Adrenal gland (tissue), 12 donors: ENCODE results near the gene ASB16. TPM values are rescaled to one million over a fixed set of nuclear protein-coding genes. Genes with fewer than 3 reads are reported as not detected.

ENCODE experiments used
- DNase-seq, 7 donors: peaks; one replicate each; pipeline ENCODE4 v3.0.0-alpha.2; 2019 to 2020
- H3K27ac ChIP-seq, 5 donors: fragments of 200-600 bp; sonication (generic) in 4 of 5; 1 replicate in 3 of 5; 2 replicates in 2 of 5; pipeline versions ENCODE4 v1.5.1 to v1.8.0; 2016 to 2020; ENCODE audit warnings: mild to moderate bottlenecking in 1 of 5
- H3K27me3 ChIP-seq: fragments of 200-600 bp; 2 replicates; pipeline ENCODE4 v1.8.0; 2021
- H3K36me3 ChIP-seq, 2 donors: fragments of 200-600 bp; replicated peaks in 1 of 2; 1 replicate in 1 of 2; 2 replicates in 1 of 2; pipeline versions ENCODE4 v1.5.1 to v1.8.0; 2018 to 2022
- H3K4me1 ChIP-seq, 2 donors: fragments of 200-600 bp; replicated peaks in 1 of 2; 1 replicate in 1 of 2; 2 replicates in 1 of 2; pipeline versions ENCODE4 v1.5.1 to v1.8.0; 2018 to 2021
- H3K4me3 ChIP-seq, 4 donors: fragments of 200-600 bp; sonication (generic) in 3 of 4; one replicate each; pipeline ENCODE4 v1.5.1; 2016 to 2018
- H3K9me3 ChIP-seq, 3 donors: fragments of 200-600 bp; sonication (generic) in 1 of 3; replicated peaks in 1 of 3; 1 replicate in 2 of 3; 2 replicates in 1 of 3; pipeline versions ENCODE4 v1.5.1 to v1.8.0; 2016 to 2021
- POLR2A ChIP-seq, 2 donors: fragments of 450-650 bp; IDR thresholded peaks; one replicate each; pipeline ENCODE4 v1.6.1; 2017; ENCODE audit warnings: antibody characterized with exemption in 2 of 2, mild to moderate bottlenecking in 2 of 2, moderate library complexity in 1 of 2
- WGBS, 4 donors: extraction: QIAGEN DNeasy Blood & Tissue Kit in 2 of 4; methylation state at CpG; one replicate each; pipeline versions ENCODE4 v1.1.5 to v1.1.7; 2013 to 2017; 5-methylcytosine and 5-hydroxymethylcytosine counted together
- intact Hi-C, 2 donors: fragments of 100-400 bp; cut with DNase I; formaldehyde crosslinking; loops; one replicate each; pipeline versions ENCODE4 v1.14.1 to v1.15.0; 2022 to 2023
- polyA plus RNA-seq, 3 donors: library from polyadenylated mRNA; stranded (reverse); fragments of 200-250 nt in 2 of 3; fragments of 350-450 nt in 1 of 3; fragmentation: Illumina TruSeq in 1 of 3; extraction: RNeasy Lipid Tissue Mini Kit (QIAGEN cat#74804) in 1 of 3; gene quantifications; one replicate each; pipeline ENCODE4 v1.2.3, GENCODE V29; 2013 to 2014
- total RNA-seq, 9 donors: library from RNA; depleted of rRNA in 4 of 9; stranded (reverse); fragments of >200 nt in 4 of 9; fragments of 120-200 nt in 1 of 9; fragmentation: NEBNext Ultra II Directional in 1 of 9; extraction: Animal tissue kit (Norgen Biotek cat#: 25700) in 1 of 9; gene quantifications; one replicate each; pipeline versions ENCODE4 v1.1.0 to v1.2.4, GENCODE V29; 2013 to 2023
- TF ChIP-seq, protein P1 (sequence below), 6 experiments: fragments of 450-650 bp in 4 of 6; fragments of 200-600 bp in 2 of 6; sonication (generic) in 1 of 6; IDR thresholded peaks; 1 replicate in 5 of 6; 2 replicates in 1 of 6; pipeline versions ENCODE4 v1.5.1 to v1.8.0; 2016 to 2021; ENCODE audit warnings: antibody characterized with exemption in 6 of 6, mild to moderate bottlenecking in 2 of 6, moderate library complexity in 1 of 6
- donor health status: healthy with polysubstance abuse.
- donor health status: Bipolar disorder and iron deficiency.
- donor health status: DM: yes; HTN: yes; CAD: no.
- donor health status: DM: no; HTN: no; CAD: no.
- donor health status: DM: no; HTN: no; CAD: no.
- donor health status: DM: yes; HTN: yes; CAD: no.

Gene ASB16
- total and polyA plus RNA-seq, 12 donors = 0.13 to 0.83 (median 0.39) TPM; not detected in 2

DNA sequence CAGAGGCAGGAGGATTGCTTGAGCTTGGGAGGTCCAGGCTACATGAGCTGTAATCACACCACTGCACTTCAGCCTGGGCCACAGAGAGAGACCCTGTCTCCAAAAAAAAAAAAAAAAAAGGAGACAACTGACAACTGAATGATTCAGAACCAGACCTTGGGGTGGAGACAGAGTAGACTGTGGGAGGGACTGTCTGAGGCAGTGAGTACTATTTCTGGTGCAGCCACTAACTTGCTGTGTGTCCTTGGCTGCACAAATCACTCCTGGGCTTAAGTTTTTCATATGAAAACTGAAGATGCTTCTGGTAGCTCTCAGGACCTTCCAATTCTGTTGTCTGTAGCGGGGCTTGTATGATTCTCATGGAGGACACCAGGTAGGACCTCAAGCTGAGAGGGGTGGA is 5.8 kb downstream of the ASB16 start:
- intact Hi-C loops = no loop called here
- TF ChIP-seq POLR2A (IDR thresholded peaks at IDR 0.05) = no peak
- TF ChIP-seq, protein P1, sequence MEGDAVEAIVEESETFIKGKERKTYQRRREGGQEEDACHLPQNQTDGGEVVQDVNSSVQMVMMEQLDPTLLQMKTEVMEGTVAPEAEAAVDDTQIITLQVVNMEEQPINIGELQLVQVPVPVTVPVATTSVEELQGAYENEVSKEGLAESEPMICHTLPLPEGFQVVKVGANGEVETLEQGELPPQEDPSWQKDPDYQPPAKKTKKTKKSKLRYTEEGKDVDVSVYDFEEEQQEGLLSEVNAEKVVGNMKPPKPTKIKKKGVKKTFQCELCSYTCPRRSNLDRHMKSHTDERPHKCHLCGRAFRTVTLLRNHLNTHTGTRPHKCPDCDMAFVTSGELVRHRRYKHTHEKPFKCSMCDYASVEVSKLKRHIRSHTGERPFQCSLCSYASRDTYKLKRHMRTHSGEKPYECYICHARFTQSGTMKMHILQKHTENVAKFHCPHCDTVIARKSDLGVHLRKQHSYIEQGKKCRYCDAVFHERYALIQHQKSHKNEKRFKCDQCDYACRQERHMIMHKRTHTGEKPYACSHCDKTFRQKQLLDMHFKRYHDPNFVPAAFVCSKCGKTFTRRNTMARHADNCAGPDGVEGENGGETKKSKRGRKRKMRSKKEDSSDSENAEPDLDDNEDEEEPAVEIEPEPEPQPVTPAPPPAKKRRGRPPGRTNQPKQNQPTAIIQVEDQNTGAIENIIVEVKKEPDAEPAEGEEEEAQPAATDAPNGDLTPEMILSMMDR (IDR thresholded peaks at IDR 0.05) = no peak
- Histone ChIP-seq H3K4me1 (peaks cover 0 to 8% of the 10 kb centered on the region in 2 donors), H3K4me3 (no peak overlapping the region), H3K9me3 (no peaks in the 10 kb centered on the region), H3K27me3 (no peaks in the 10 kb centered on the region), H3K36me3 (peaks cover 0 to 5% of the 10 kb centered on the region in 2 donors), H3K27ac (no peak overlapping the region)
- WGBS, 4 donors = 71 to 83% (median 78%) methylated on average over 1 of the region's 1 CpG
- no peak for DNase-seq

DNA sequence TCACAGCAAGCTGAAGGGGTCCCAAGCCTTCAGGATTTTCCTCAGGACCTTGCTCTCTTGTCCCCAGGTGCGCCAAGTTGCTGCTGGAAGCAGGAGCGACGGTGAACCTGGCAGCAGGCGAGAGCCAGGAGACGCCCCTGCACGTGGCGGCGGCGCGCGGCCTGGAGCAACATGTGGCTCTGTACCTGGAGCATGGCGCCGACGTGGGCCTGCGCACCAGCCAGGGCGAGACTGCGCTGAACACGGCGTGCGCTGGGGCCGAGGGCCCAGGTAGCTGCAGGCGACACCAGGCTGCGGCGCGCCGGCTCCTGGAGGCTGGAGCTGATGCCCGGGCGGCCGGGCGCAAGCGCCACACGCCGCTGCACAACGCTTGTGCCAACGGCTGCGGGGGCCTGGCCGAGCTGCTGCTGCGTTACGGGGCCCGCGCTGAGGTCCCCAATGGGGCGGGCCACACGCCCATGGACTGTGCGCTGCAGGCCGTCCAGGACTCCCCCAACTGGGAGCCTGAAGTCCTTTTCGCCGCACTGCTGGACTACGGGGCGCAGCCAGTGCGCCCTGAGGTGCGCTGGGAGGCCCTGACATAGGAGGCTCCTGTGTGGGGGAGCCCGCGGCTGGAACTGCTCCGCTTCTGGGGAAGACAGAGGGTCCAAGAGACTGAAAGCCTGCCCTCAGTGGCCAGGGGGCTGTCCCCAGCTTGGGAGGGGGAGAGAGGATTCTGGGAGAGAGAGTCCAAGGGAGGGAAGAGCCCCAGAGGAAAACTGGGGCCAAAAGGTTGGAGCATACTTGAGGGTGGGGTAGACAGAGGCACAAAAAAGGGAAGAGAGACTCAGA is 6.4 kb downstream of the ASB16 start:
- Histone ChIP-seq H3K9me3 (no peaks in the 10 kb centered on the region), H3K4me1 (peaks cover 0 to 7% of the 10 kb centered on the region in 2 donors), H3K36me3 (peaks cover 0 to 10% of the 10 kb centered on the region in 2 donors), H3K27me3 (no peaks in the 10 kb centered on the region), H3K4me3 (no peak overlapping the region), H3K27ac (no peak overlapping the region)
- WGBS, 4 donors = 85 to 92% (median 91%) methylated on average over 8 to 54 of the region's 54 CpGs
- intact Hi-C loops = no loop called here
- TF ChIP-seq, protein P1 (IDR thresholded peaks at IDR 0.05) = no peak
- TF ChIP-seq POLR2A (IDR thresholded peaks at IDR 0.05) = no peak
- DNase-seq = no peak

DNA sequence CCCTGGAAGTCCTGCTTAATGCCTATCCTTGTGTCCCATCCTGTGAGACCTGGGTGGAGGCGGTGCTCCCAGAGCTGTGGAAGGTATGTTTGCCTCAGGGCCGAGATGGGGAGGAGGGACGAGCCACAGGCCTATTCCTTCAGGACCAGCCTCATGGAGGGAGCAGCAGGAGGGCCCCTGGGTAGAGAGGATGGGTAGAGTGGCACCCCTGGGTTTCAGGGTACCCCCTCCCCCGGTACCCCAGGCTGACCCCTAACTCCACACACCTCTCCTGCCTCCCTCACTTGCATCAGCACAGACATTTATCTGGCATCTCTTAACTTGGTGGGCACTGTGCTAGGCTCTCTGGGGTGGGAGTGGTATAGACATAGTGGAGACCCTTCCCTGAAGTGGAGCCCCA is 7.1 kb downstream of the ASB16 start:
- Histone ChIP-seq H3K36me3 (peaks cover 0 to 17% of the 10 kb centered on the region in 2 donors), H3K9me3 (no peaks in the 10 kb centered on the region), H3K4me3 (no peak overlapping the region), H3K27me3 (no peaks in the 10 kb centered on the region), H3K27ac (no peak overlapping the region), H3K4me1 (no peaks in the 10 kb centered on the region)
- intact Hi-C loops = no loop called here
- no peak for DNase-seq
- WGBS, 4 donors = 90 to 100% (median 94%) methylated on average over 3 to 4 of the region's 4 CpGs
- TF ChIP-seq, protein P1 (IDR thresholded peaks at IDR 0.05) = no peak
- TF ChIP-seq POLR2A (IDR thresholded peaks at IDR 0.05) = no peak

DNA sequence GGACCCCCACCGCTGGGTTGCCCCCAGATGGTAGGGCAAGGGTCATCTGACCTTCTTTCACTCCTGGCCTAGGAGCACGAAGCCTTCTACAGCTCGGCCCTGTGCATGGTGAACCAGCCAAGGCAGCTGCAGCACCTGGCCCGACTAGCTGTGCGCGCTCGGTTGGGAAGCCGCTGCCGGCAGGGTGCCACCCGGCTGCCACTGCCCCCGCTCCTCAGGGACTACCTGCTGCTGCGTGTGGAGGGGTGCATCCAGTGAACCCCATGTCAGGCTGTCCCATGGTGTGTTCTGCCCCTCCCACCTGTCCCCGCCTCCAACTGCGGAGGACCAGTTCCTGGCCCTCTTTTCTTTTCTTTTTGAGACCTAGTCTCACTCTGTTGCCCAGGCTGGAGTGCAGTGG is 7.6 kb downstream of the ASB16 start:
- Histone ChIP-seq H3K4me1 (no peaks in the 10 kb centered on the region), H3K27me3 (no peaks in the 10 kb centered on the region), H3K27ac (no peak overlapping the region), H3K9me3 (no peaks in the 10 kb centered on the region), H3K4me3 (no peak overlapping the region), H3K36me3 (peaks cover 0 to 22% of the 10 kb centered on the region in 2 donors)
- intact Hi-C loops = no loop called here
- no peak for DNase-seq
- no peak for TF ChIP-seq POLR2A (IDR thresholded peaks at IDR 0.05)
- TF ChIP-seq, protein P1 (IDR thresholded peaks at IDR 0.05) = no peak
- WGBS, 4 donors = 93 to 100% (median 95%) methylated on average over 4 to 14 of the region's 14 CpGs
